ENCODE data around the gene GUCA2A. TPM values are rescaled to one million over a fixed set of nuclear protein-coding genes. Genes with fewer than 3 reads are reported as not detected.

Gene GUCA2A
- total RNA-seq, 4 donors from 2014 or later, result 1.8 TPM; not detected in 3

- no peak for TF ChIP-seq CTCF (IDR thresholded peaks at IDR 0.05; ENCODE audit: low read depth)
These were observed 10.9 kb upstream of the GUCA2A start for GRCh38 chr1:42175314-42176054.

GRCh38 chr1:42173961-42174735, 9.6 kb upstream of the GUCA2A start:
- no peak for TF ChIP-seq CTCF (IDR thresholded peaks at IDR 0.05; ENCODE audit: low read depth)

- no peak for TF ChIP-seq CTCF (IDR thresholded peaks at IDR 0.05; ENCODE audit: low read depth)
These were observed 8.8 kb upstream of the GUCA2A start for GRCh38 chr1:42173155-42173933.

- no peak for TF ChIP-seq CTCF (IDR thresholded peaks at IDR 0.05; ENCODE audit: low read depth)
These were observed 8.0 kb upstream of the GUCA2A start for GRCh38 chr1:42172381-42173133.

- no peak for TF ChIP-seq CTCF (IDR thresholded peaks at IDR 0.05; ENCODE audit: low read depth)
These were observed 7.2 kb upstream of the GUCA2A start for GRCh38 chr1:42171679-42172266.

GRCh38 chr1:42170779-42171621, 6.5 kb upstream of the GUCA2A start:
- no peak for TF ChIP-seq CTCF (IDR thresholded peaks at IDR 0.05; ENCODE audit: low read depth)

Data from subcutaneous adipose tissue (tissue), 4 donors.